Fibroblast of lung (primary cell): Measurements from ENCODE around the gene MED14. TPM values are rescaled to one million over a fixed set of nuclear protein-coding genes. Genes with fewer than 3 reads are reported as not detected.

Experiments used
- DNase-seq, 2 donors: peaks; one replicate each; pipeline versions ENCODE4 v3.0.0 to v3.0.0-alpha.2; 2010; ENCODE audit warnings: low read depth in 2 of 2
- H2AFZ ChIP-seq: 2 replicates; pipeline ENCODE4 v1.5.1; 2012; ENCODE audit warnings: low read length, control low read depth, inconsistent platforms
- H3K27ac ChIP-seq: 2 replicates; pipeline ENCODE4 v1.5.1; 2011; ENCODE audit warnings: low read length, control low read depth; ENCODE audit not compliant: insufficient read depth
- H3K27me3 ChIP-seq: 2 replicates; pipeline ENCODE4 v1.5.1; 2011; ENCODE audit warnings: mild to moderate bottlenecking, low read length; ENCODE audit not compliant: control insufficient read depth, insufficient read depth
- H3K36me3 ChIP-seq: 2 replicates; pipeline ENCODE4 v1.5.1; 2011; ENCODE audit warnings: low read length; ENCODE audit not compliant: control insufficient read depth, insufficient read depth
- H3K4me1 ChIP-seq: 2 replicates; pipeline ENCODE4 v1.5.1; 2011; ENCODE audit warnings: low read length; ENCODE audit not compliant: control insufficient read depth, insufficient read depth; ENCODE audit errors: extremely low read depth
- H3K4me2 ChIP-seq: 2 replicates; pipeline ENCODE4 v1.5.1; 2011; ENCODE audit warnings: low read length, control low read depth; ENCODE audit not compliant: insufficient read depth; ENCODE audit errors: extremely low read depth
- H3K4me3 ChIP-seq, 4 experiments: fragments of 200-600 bp in 1 of 4; sonication (generic) in 1 of 4; replicated peaks in 1 of 4; 2 replicates each; pipeline ENCODE4 v1.5.1; 2011 to 2016; ENCODE audit warnings: low read length in 4 of 4, low read depth in 3 of 4, mild to moderate bottlenecking in 3 of 4, control low read depth in 2 of 4, inconsistent platforms in 1 of 4, mixed read lengths in 1 of 4; ENCODE audit not compliant: insufficient read depth in 1 of 4; ENCODE audit errors: control extremely low read depth in 1 of 4
- H3K79me2 ChIP-seq: 2 replicates; pipeline ENCODE4 v1.5.1; 2012; ENCODE audit warnings: mild to moderate bottlenecking, low read length, inconsistent platforms; ENCODE audit not compliant: control insufficient read depth, insufficient read depth
- H3K9ac ChIP-seq: 2 replicates; pipeline ENCODE4 v1.5.1; 2011; ENCODE audit warnings: mild to moderate bottlenecking, low read length, control low read depth; ENCODE audit not compliant: insufficient read depth
- H3K9me3 ChIP-seq: 2 replicates; pipeline ENCODE4 v1.5.1; 2012; ENCODE audit warnings: low read depth, low read length; ENCODE audit not compliant: control insufficient read depth, insufficient read depth
- H4K20me1 ChIP-seq: 2 replicates; pipeline ENCODE4 v1.5.1; 2011; ENCODE audit warnings: low read length; ENCODE audit not compliant: control insufficient read depth, insufficient read depth; ENCODE audit errors: extremely low read depth
- EZH2 ChIP-seq: IDR thresholded peaks from 2 replicates; pipeline ENCODE4 v1.5.1; 2012; ENCODE audit warnings: low read length, control low read depth, mild to moderate bottlenecking; ENCODE audit errors: missing control alignments
- polyA plus RNA-seq, 2 donors: library from polyadenylated mRNA; depleted of rRNA in 1 of 2; stranded (reverse) in 1 of 2; unstranded in 1 of 2; fragments of >200 nt; gene quantifications; 2 replicates each; pipeline ENCODE4 v1.2.1, GENCODE V29; 2011 to 2012; ENCODE audit warnings: missing spikeins in 1 of 2
- total RNA-seq: library from RNA; depleted of rRNA; stranded (reverse); fragments of >200 nt; gene quantifications from 2 replicates; pipeline ENCODE4 v1.2.1, GENCODE V29; 2014
- TF ChIP-seq, protein P1 (sequence below), 2 donors: IDR thresholded peaks in 1 of 2; conservative IDR thresholded peaks in 1 of 2; 1 replicate in 1 of 2; 2 replicates in 1 of 2; pipeline ENCODE4 v1.5.1; 2011 to 2012; ENCODE audit warnings: low read length in 2 of 2, control low read depth in 1 of 2, inconsistent platforms in 1 of 2, low read depth in 1 of 2, mild to moderate bottlenecking in 1 of 2

MED14 gene
- total and polyA plus RNA-seq, 2 donors (not counting 1 experiment from before 2014, with no cell fraction given) = 18.3 to 31.3 TPM

GRCh38 chrX:40746521-40746920 is 11.2 kb upstream of the MED14 start:
- Histone ChIP-seq H3K9ac (no peak overlapping the region), H4K20me1 (no peaks in the 10 kb centered on the region)

DNA sequence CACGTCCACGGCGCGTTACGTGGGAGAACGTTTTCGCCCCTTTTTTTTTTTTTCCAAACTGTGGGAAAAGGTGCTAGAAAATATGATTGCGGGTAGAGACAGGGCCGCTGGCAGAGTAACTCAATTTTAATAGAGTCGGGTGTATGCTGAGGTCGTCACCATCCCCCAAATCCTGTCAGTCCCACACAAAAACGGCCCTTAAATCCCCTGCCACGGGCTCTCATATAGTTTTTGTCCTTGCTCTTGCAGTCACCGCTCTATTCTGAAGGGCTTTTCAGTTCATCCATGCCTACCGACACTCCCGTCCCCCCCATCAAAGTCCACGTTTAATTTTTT is 796 bp upstream of the MED14 start:
- H3K79me2 ChIP-seq = peaks cover 30% of the 10 kb centered on the region

More at GRCh38 chrX:40746521-40746920, 11.2 kb upstream of the MED14 start:
- Histone ChIP-seq H2AFZ (no peak overlapping the region), H3K4me3 (no peak overlapping the region), H3K27me3 (no peaks in the 10 kb centered on the region), H3K36me3 (no peaks in the 10 kb centered on the region), H3K9me3 (no peaks in the 10 kb centered on the region), H3K4me2 (no peak overlapping the region), H3K79me2 (no peaks in the 10 kb centered on the region), H3K4me1 (no peaks in the 10 kb centered on the region), H3K27ac (no peak overlapping the region)
- no peak for DNase-seq
- no peak for TF ChIP-seq EZH2
- TF ChIP-seq, protein P1, sequence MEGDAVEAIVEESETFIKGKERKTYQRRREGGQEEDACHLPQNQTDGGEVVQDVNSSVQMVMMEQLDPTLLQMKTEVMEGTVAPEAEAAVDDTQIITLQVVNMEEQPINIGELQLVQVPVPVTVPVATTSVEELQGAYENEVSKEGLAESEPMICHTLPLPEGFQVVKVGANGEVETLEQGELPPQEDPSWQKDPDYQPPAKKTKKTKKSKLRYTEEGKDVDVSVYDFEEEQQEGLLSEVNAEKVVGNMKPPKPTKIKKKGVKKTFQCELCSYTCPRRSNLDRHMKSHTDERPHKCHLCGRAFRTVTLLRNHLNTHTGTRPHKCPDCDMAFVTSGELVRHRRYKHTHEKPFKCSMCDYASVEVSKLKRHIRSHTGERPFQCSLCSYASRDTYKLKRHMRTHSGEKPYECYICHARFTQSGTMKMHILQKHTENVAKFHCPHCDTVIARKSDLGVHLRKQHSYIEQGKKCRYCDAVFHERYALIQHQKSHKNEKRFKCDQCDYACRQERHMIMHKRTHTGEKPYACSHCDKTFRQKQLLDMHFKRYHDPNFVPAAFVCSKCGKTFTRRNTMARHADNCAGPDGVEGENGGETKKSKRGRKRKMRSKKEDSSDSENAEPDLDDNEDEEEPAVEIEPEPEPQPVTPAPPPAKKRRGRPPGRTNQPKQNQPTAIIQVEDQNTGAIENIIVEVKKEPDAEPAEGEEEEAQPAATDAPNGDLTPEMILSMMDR (conservative IDR thresholded peaks at IDR 0.05 in 1 of 2, IDR thresholded peaks at IDR 0.05 in 1 of 2; ENCODE audit: low read depth in 1 of 2, low read length in 2 of 2) = no peak

DNA sequence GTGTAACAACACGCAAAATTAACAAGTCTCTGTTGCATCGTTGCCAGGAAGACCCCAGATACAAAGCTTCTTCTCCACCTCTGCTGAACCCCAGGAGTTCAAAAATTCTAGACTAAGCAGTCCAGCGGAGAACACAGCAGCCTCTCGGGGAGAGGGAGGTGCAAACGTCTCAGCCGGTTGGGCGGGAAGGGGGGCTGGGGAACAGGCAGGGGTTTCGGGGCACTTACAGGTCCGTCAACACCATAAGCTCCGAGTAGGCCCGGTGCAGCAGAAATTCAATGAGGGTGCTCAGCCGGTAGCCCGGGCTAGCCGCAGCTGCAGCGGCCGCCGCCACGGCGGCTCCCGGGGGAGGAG is 394 bp downstream of the MED14 start:
- peak overlapping the region; percentile 70 for H3K4me2 ChIP-seq
- H3K4me1 ChIP-seq = no peaks in the 10 kb centered on the region
- H4K20me1 ChIP-seq = no peaks in the 10 kb centered on the region
- peak overlapping the region; percentile 65 to 89 (median 76) for H3K4me3 ChIP-seq
- no peaks in the 10 kb centered on the region for H3K9me3 ChIP-seq
- peaks cover 40% of the 10 kb centered on the region for H3K79me2 ChIP-seq
- peak; percentile 15 to 26 for DNase-seq
- TF ChIP-seq, protein P1 (conservative IDR thresholded peaks at IDR 0.05 in 1 of 2, IDR thresholded peaks at IDR 0.05 in 1 of 2; ENCODE audit: low read depth in 1 of 2, low read length in 2 of 2) = no peak
- no peak for TF ChIP-seq EZH2
- no peaks in the 10 kb centered on the region for H3K27me3 ChIP-seq
- H3K36me3 ChIP-seq = no peaks in the 10 kb centered on the region
- no peak overlapping the region for H2AFZ ChIP-seq
- H3K27ac ChIP-seq = peak overlapping the region; percentile 94
- H3K9ac ChIP-seq = peak overlapping the region; percentile 81

More for the DNA sequence above, 796 bp upstream of the MED14 start:
- peak overlapping the region; percentile 65 to 80 (median 70) for H3K4me3 ChIP-seq
- no peaks in the 10 kb centered on the region for H3K27me3 ChIP-seq
- H3K4me2 ChIP-seq = peak overlapping the region; percentile 76
- no peak overlapping the region for H2AFZ ChIP-seq
- peak overlapping the region; percentile 94 for H3K27ac ChIP-seq
- H3K4me1 ChIP-seq = no peaks in the 10 kb centered on the region
- H3K9me3 ChIP-seq = no peaks in the 10 kb centered on the region
- no peak for DNase-seq
- H3K36me3 ChIP-seq = no peaks in the 10 kb centered on the region
- H3K9ac ChIP-seq = peak overlapping the region; percentile 81
- H4K20me1 ChIP-seq = no peaks in the 10 kb centered on the region
- TF ChIP-seq EZH2 = no peak
- TF ChIP-seq, protein P1 (conservative IDR thresholded peaks at IDR 0.05 in 1 of 2, IDR thresholded peaks at IDR 0.05 in 1 of 2; ENCODE audit: low read depth in 1 of 2, low read length in 2 of 2) = no peak
